ENCODE data around the gene NFE2L2.
"Not testable (repeated sequence)": the region's sequence is repeated elsewhere in the genome, so short reads cannot be mapped to it uniquely, and the experiment has no call there.

The NFE2L2 gene

GRCh38 chr2:177264693-177265587 is at the start of gene NFE2L2:
Gene NFE2L2, minus strand, starts transcription at chr2:177264727. Its CDS starts 151 bp downstream, at chr2:177264576.
- peak; percentile 72 for DNase-seq

GRCh38 chr2:177314194-177314593 is 49.7 kb upstream of the NFE2L2 start:
- no peak for DNase-seq

GRCh38 chr2:177313162-177313781 is 48.7 kb upstream of the NFE2L2 start:
- no peak for DNase-seq

GRCh38 chr2:177312562-177312961 is 48.0 kb upstream of the NFE2L2 start:
- no peak for DNase-seq

GRCh38 chr2:177309672-177310309 is 45.3 kb upstream of the NFE2L2 start:
- not testable (repeated sequence) for DNase-seq

- DNase-seq, result no peak
Observed at GRCh38 chr2:177306550-177306949, 42.0 kb upstream of the NFE2L2 start.

GRCh38 chr2:177303939-177304338 is 39.4 kb upstream of the NFE2L2 start:
- DNase-seq, result no peak

GRCh38 chr2:177302552-177302951 is 38.0 kb upstream of the NFE2L2 start:
- DNase-seq, result no peak

- no peak for DNase-seq
Observed at GRCh38 chr2:177298191-177298590, 33.7 kb upstream of the NFE2L2 start.

GRCh38 chr2:177296040-177296439 is 31.5 kb upstream of the NFE2L2 start:
- no peak for DNase-seq

GRCh38 chr2:177295484-177295883 is 31.0 kb upstream of the NFE2L2 start:
- DNase-seq, result no peak

GRCh38 chr2:177291701-177292100 is 27.2 kb upstream of the NFE2L2 start:
- no peak for DNase-seq

GRCh38 chr2:177289824-177290628 is 25.5 kb upstream of the NFE2L2 start:
- no peak for DNase-seq

- DNase-seq, result no peak
Observed at GRCh38 chr2:177287814-177288213, 23.3 kb upstream of the NFE2L2 start.

GRCh38 chr2:177285892-177286715 is 21.6 kb upstream of the NFE2L2 start:
- no peak for DNase-seq

GRCh38 chr2:177284531-177284930 is 20.0 kb upstream of the NFE2L2 start:
- DNase-seq, result no peak

- DNase-seq, result no peak
Observed at GRCh38 chr2:177283906-177284305, 19.4 kb upstream of the NFE2L2 start.

- no peak for DNase-seq
Observed at GRCh38 chr2:177282787-177283572, 18.5 kb upstream of the NFE2L2 start.

GRCh38 chr2:177282181-177282641 is 17.7 kb upstream of the NFE2L2 start:
- DNase-seq, result no peak

- no peak for DNase-seq
Observed at GRCh38 chr2:177281400-177282180, 17.1 kb upstream of the NFE2L2 start.

All from NCI-H1092 (cell line).